GM12891 (cell line): Measurements from ENCODE around the gene RBKS.
"Not testable (repeated sequence)": the region's sequence is repeated elsewhere in the genome, so short reads cannot be mapped to it uniquely, and the experiment has no call there.

Experiments used
- DNase-seq: peaks from one replicate; pipeline ENCODE4 v3.0.0; 2011; ENCODE audit warnings: low spot score; ENCODE audit not compliant: insufficient read length
- FAIRE-seq: peaks from 2 replicates; lab custom pipeline; 2011; peaks lifted over from hg19 to GRCh38; lab: Jason Lieb, UNC
- PAX5 ChIP-seq: IDR thresholded peaks from 2 replicates; pipeline ENCODE4 v1.6.1; 2011; ENCODE audit warnings: low read length, moderate library complexity, mild to moderate bottlenecking; ENCODE audit not compliant: insufficient read depth, severe bottlenecking
- POLR2A ChIP-seq: IDR thresholded peaks from 2 replicates; pipeline ENCODE4 v1.6.1; 2011; ENCODE audit warnings: low read depth, low read length, control low read depth
- POLR2AphosphoS5 ChIP-seq: IDR thresholded peaks from 2 replicates; pipeline ENCODE4 v1.6.1; 2011; ENCODE audit warnings: low read depth, low read length, control low read depth
- POU2F2 ChIP-seq: IDR thresholded peaks from 2 replicates; pipeline ENCODE4 v1.6.1; 2011; ENCODE audit warnings: low read depth, mild to moderate bottlenecking, control low read depth, low read length, moderate library complexity
- SPI1 ChIP-seq: IDR thresholded peaks from 2 replicates; pipeline ENCODE4 v1.6.1; 2011; ENCODE audit warnings: low read depth, low read length, control low read depth
- TAF1 ChIP-seq: IDR thresholded peaks from 2 replicates; pipeline ENCODE4 v1.6.1; 2011; ENCODE audit warnings: low read depth, low read length, control low read depth

RBKS gene

GRCh38 chr2:27747827-27748352 lies 142.3 kb downstream of the RBKS start:
- DNase-seq, result no peak
- TF ChIP-seq POLR2A, result no peak
- TF ChIP-seq TAF1, result no peak
- TF ChIP-seq POLR2AphosphoS5, result no peak
- TF ChIP-seq POU2F2, result no peak
- no peak for TF ChIP-seq SPI1
- TF ChIP-seq PAX5, result no peak
- no peak for FAIRE-seq

- DNase-seq (no peak), FAIRE-seq (no peak)
- TF ChIP-seq PAX5 (no peak), POLR2A (no peak), TAF1 (no peak), POU2F2 (no peak), POLR2AphosphoS5 (no peak), SPI1 (no peak)
Measured at GRCh38 chr2:27746325-27746724, 143.9 kb downstream of the RBKS start.

GRCh38 chr2:27745494-27745893 lies 144.7 kb downstream of the RBKS start:
- DNase-seq, FAIRE-seq: not testable (repeated sequence)

- DNase-seq (no peak), FAIRE-seq (no peak)
- no peak for TF ChIP-seq SPI1
Measured at GRCh38 chr2:27742571-27742970, 147.6 kb downstream of the RBKS start.

GRCh38 chr2:27741673-27742072 lies 148.5 kb downstream of the RBKS start:
- DNase-seq (no peak), FAIRE-seq (no peak)
- no peak for TF ChIP-seq TAF1
- TF ChIP-seq POLR2A, result no peak
- TF ChIP-seq POLR2AphosphoS5, result no peak
- no peak for TF ChIP-seq POU2F2
- no peak for TF ChIP-seq PAX5
- TF ChIP-seq SPI1, result no peak

GRCh38 chr2:27739058-27739373 lies 151.2 kb downstream of the RBKS start:
- no peak for FAIRE-seq
- DNase-seq, result no peak
- TF ChIP-seq POU2F2 (no peak), PAX5 (no peak), TAF1 (no peak), POLR2A (no peak), POLR2AphosphoS5 (no peak), SPI1 (no peak)

GRCh38 chr2:27738349-27739057 lies 151.7 kb downstream of the RBKS start:
- DNase-seq, result no peak
- no peak for FAIRE-seq
- no peak for TF ChIP-seq TAF1
- TF ChIP-seq POLR2A, result no peak
- TF ChIP-seq POU2F2, result no peak
- no peak for TF ChIP-seq PAX5
- TF ChIP-seq POLR2AphosphoS5, result no peak
- TF ChIP-seq SPI1, result no peak

- no peak for TF ChIP-seq POLR2AphosphoS5
- FAIRE-seq (no peak), DNase-seq (no peak)
Measured at GRCh38 chr2:27737676-27738348, 152.4 kb downstream of the RBKS start.

GRCh38 chr2:27736890-27737204 lies 153.3 kb downstream of the RBKS start:
- DNase-seq (no peak), FAIRE-seq (no peak)
- TF ChIP-seq PAX5 (no peak), SPI1 (no peak), POU2F2 (no peak)

- DNase-seq, result no peak
- TF ChIP-seq TAF1, result no peak
- TF ChIP-seq PAX5, result no peak
- no peak for TF ChIP-seq SPI1
- TF ChIP-seq POLR2AphosphoS5, result no peak
- no peak for TF ChIP-seq POLR2A
- no peak for TF ChIP-seq POU2F2
- no peak for FAIRE-seq
Measured at GRCh38 chr2:27736031-27736889, 153.9 kb downstream of the RBKS start.
